ENCODE data around the gene MYL12B.
"Not testable (repeated sequence)": the region's sequence is repeated elsewhere in the genome, so short reads cannot be mapped to it uniquely, and the experiment has no call there.

Gene MYL12B

GRCh38 chr18:3306391-3306790, 44.5 kb downstream of the MYL12B start:
- Histone ChIP-seq H3K4me3 (no peak overlapping the region), H3K36me3 (ENCODE audit: insufficient read depth, low read length) (no peaks in the 10 kb centered on the region), H3K9ac (ENCODE audit: insufficient read length) (no peak overlapping the region), H3K9me3 (ENCODE audit: low read depth, low read length) (no peaks in the 10 kb centered on the region), H3K27ac (no peak overlapping the region)
- no peak for TF ChIP-seq POLR2AphosphoS5 (IDR thresholded peaks at IDR 0.05; ENCODE audit: borderline replicate concordance, low read depth, low read length)
- TF ChIP-seq FOXP2 (optimal IDR thresholded peaks at IDR 0.05; ENCODE audit: control extremely low read depth, extremely low read length, insufficient read depth), result no peak
- TF ChIP-seq EZH2 (IDR thresholded peaks at IDR 0.05), result no peak
- DNase-seq (ENCODE audit: low read depth, low spot score), result no peak

- no peak overlapping the region for H3K4me3 ChIP-seq
- TF ChIP-seq POLR2AphosphoS5 (IDR thresholded peaks at IDR 0.05; ENCODE audit: borderline replicate concordance, low read depth, low read length) (no peak), FOXP2 (optimal IDR thresholded peaks at IDR 0.05; ENCODE audit: control extremely low read depth, extremely low read length, insufficient read depth) (no peak), EZH2 (IDR thresholded peaks at IDR 0.05) (no peak)
- DNase-seq (ENCODE audit: low read depth, low spot score), result no peak
- H3K36me3 ChIP-seq (ENCODE audit: insufficient read depth, low read length), result no peaks in the 10 kb centered on the region
- no peak overlapping the region for H3K9ac ChIP-seq (ENCODE audit: insufficient read length)
- no peaks in the 10 kb centered on the region for H3K9me3 ChIP-seq (ENCODE audit: low read depth, low read length)
- H3K27ac ChIP-seq, result no peak overlapping the region
Observed at GRCh38 chr18:3313685-3314084, 51.8 kb downstream of the MYL12B start.

- H3K36me3 ChIP-seq (ENCODE audit: insufficient read depth, low read length); H3K27ac ChIP-seq; DNase-seq (ENCODE audit: low read depth, low spot score); H3K4me3 ChIP-seq; H3K9me3 ChIP-seq (ENCODE audit: low read depth, low read length); H3K9ac ChIP-seq (ENCODE audit: insufficient read length): not testable (repeated sequence)
Observed at GRCh38 chr18:3315344-3315743, 53.4 kb downstream of the MYL12B start.

- H3K4me3 ChIP-seq, result no peak overlapping the region
- no peak overlapping the region for H3K9ac ChIP-seq (ENCODE audit: insufficient read length)
- no peak for DNase-seq (ENCODE audit: low read depth, low spot score)
- no peak overlapping the region for H3K27ac ChIP-seq
- no peaks in the 10 kb centered on the region for H3K9me3 ChIP-seq (ENCODE audit: low read depth, low read length)
- TF ChIP-seq POLR2AphosphoS5 (IDR thresholded peaks at IDR 0.05; ENCODE audit: borderline replicate concordance, low read depth, low read length) (no peak), EZH2 (IDR thresholded peaks at IDR 0.05) (no peak), FOXP2 (optimal IDR thresholded peaks at IDR 0.05; ENCODE audit: control extremely low read depth, extremely low read length, insufficient read depth) (no peak)
- no peaks in the 10 kb centered on the region for H3K36me3 ChIP-seq (ENCODE audit: insufficient read depth, low read length)
Observed at GRCh38 chr18:3319399-3319798, 57.5 kb downstream of the MYL12B start.

- no peaks in the 10 kb centered on the region for H3K9me3 ChIP-seq (ENCODE audit: low read depth, low read length)
- TF ChIP-seq POLR2AphosphoS5 (IDR thresholded peaks at IDR 0.05; ENCODE audit: borderline replicate concordance, low read depth, low read length), result no peak
- no peak for TF ChIP-seq EZH2 (IDR thresholded peaks at IDR 0.05)
- TF ChIP-seq FOXP2 (optimal IDR thresholded peaks at IDR 0.05; ENCODE audit: control extremely low read depth, extremely low read length, insufficient read depth), result no peak
- no peak for DNase-seq (ENCODE audit: low read depth, low spot score)
- no peaks in the 10 kb centered on the region for H3K36me3 ChIP-seq (ENCODE audit: insufficient read depth, low read length)
- H3K9ac ChIP-seq (ENCODE audit: insufficient read length), result no peak overlapping the region
- no peak overlapping the region for H3K27ac ChIP-seq
- H3K4me3 ChIP-seq, result no peak overlapping the region
Observed at GRCh38 chr18:3319894-3320454, 58.0 kb downstream of the MYL12B start.

GRCh38 chr18:3321133-3321812, 59.3 kb downstream of the MYL12B start:
- Histone ChIP-seq H3K36me3 (ENCODE audit: insufficient read depth, low read length) (no peaks in the 10 kb centered on the region), H3K9me3 (ENCODE audit: low read depth, low read length) (no peaks in the 10 kb centered on the region), H3K27ac (no peak overlapping the region), H3K4me3 (no peak overlapping the region), H3K9ac (ENCODE audit: insufficient read length) (no peak overlapping the region)
- peak; percentile 50 for DNase-seq (ENCODE audit: low read depth, low spot score)
- TF ChIP-seq EZH2 (IDR thresholded peaks at IDR 0.05) (no peak), FOXP2 (optimal IDR thresholded peaks at IDR 0.05; ENCODE audit: control extremely low read depth, extremely low read length, insufficient read depth) (no peak), POLR2AphosphoS5 (IDR thresholded peaks at IDR 0.05; ENCODE audit: borderline replicate concordance, low read depth, low read length) (no peak)

- Histone ChIP-seq H3K9ac (ENCODE audit: insufficient read length) (no peak overlapping the region), H3K4me3 (no peak overlapping the region), H3K27ac (no peak overlapping the region), H3K36me3 (ENCODE audit: insufficient read depth, low read length) (no peaks in the 10 kb centered on the region), H3K9me3 (ENCODE audit: low read depth, low read length) (no peaks in the 10 kb centered on the region)
- no peak for TF ChIP-seq EZH2 (IDR thresholded peaks at IDR 0.05)
- no peak for DNase-seq (ENCODE audit: low read depth, low spot score)
Observed at GRCh38 chr18:3323900-3324299, 62.0 kb downstream of the MYL12B start.
